ENCODE data around the gene GNAQ.

Gene GNAQ

DNA sequence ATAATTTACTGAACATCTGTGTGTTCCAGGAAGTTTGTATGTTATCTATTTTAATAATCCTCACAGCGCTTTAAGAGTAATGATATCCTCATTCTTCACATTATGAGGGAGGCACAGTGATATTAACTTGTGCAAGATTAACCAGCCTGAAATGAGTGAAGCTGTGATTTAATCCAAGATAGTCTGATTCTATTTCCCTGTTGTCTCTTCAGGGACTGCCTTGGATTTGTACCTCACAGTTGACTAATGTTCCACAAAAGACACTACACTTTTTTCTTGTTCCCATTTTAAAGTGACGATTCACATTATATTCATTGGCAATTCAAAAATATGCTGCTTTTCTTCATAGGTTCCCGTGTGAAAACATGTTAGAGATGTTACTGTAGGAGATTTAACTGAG is 258.2 kb downstream of the GNAQ start:
- Histone ChIP-seq H3K36me3 (ENCODE audit: control insufficient read depth, low read length) (no peaks in the 10 kb centered on the region), H3K27ac (ENCODE audit: low read depth, low read length) (no peak overlapping the region), H3F3A (ENCODE audit: control insufficient read depth, insufficient read depth) (no peaks in the 10 kb centered on the region), H3K9me2 (replicated peaks; ENCODE audit: control insufficient read depth, low read length) (no peaks in the 10 kb centered on the region), H3K27me3 (ENCODE audit: control insufficient read depth, low read length) (0 out of 2 replicates have a peak, but pooled peaks cover 4% of the 10 kb centered on the region), H3K4me2 (ENCODE audit: low read length) (no peak overlapping the region), H3K79me2 (ENCODE audit: control insufficient read depth, low read length) (no peaks in the 10 kb centered on the region), H3K4me3 (ENCODE audit: low read length) (no peak overlapping the region), H4K20me1 (ENCODE audit: control insufficient read depth, insufficient read depth, low read depth, low read length) (no peaks in the 10 kb centered on the region), H3K9me3 (ENCODE audit: control insufficient read depth, insufficient read depth, low read length) (no peaks in the 10 kb centered on the region), H3K4me1 (ENCODE audit: control insufficient read depth, low read length) (no peaks in the 10 kb centered on the region)
- no peak for TF ChIP-seq EZH2phosphoT487 (IDR thresholded peaks at IDR 0.05; ENCODE audit: borderline replicate concordance, low read length)
- TF ChIP-seq, protein P1, sequence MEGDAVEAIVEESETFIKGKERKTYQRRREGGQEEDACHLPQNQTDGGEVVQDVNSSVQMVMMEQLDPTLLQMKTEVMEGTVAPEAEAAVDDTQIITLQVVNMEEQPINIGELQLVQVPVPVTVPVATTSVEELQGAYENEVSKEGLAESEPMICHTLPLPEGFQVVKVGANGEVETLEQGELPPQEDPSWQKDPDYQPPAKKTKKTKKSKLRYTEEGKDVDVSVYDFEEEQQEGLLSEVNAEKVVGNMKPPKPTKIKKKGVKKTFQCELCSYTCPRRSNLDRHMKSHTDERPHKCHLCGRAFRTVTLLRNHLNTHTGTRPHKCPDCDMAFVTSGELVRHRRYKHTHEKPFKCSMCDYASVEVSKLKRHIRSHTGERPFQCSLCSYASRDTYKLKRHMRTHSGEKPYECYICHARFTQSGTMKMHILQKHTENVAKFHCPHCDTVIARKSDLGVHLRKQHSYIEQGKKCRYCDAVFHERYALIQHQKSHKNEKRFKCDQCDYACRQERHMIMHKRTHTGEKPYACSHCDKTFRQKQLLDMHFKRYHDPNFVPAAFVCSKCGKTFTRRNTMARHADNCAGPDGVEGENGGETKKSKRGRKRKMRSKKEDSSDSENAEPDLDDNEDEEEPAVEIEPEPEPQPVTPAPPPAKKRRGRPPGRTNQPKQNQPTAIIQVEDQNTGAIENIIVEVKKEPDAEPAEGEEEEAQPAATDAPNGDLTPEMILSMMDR (IDR thresholded peaks at IDR 0.05; ENCODE audit: low read depth, low read length, poor library complexity, severe bottlenecking) = no peak

DNA sequence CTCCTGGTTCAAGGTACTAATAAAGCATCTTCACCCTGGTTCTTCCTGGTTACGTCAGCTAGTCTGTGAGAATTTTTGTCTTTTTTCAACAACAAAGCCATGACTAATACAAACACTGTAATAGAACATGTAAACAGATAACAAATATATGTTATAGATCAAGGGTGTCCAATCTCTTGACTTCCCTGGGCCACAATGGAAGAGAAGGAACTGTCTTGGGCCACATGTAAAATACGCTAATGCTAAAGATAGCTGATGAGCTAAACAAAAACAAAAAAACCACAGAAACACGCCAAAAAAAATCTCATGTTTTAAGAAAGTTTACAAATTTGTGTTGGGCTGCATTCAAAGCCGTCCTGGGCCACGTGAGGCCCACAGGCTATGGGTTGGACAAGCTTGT is 259.0 kb downstream of the GNAQ start:
- Histone ChIP-seq H4K20me1 (ENCODE audit: control insufficient read depth, insufficient read depth, low read depth, low read length) (no peaks in the 10 kb centered on the region), H3F3A (ENCODE audit: control insufficient read depth, insufficient read depth) (no peaks in the 10 kb centered on the region), H3K27me3 (ENCODE audit: control insufficient read depth, low read length) (0 out of 2 replicates have a peak, but pooled peaks cover 4% of the 10 kb centered on the region), H3K36me3 (ENCODE audit: control insufficient read depth, low read length) (no peaks in the 10 kb centered on the region), H3K4me2 (ENCODE audit: low read length) (no peak overlapping the region), H3K9me3 (ENCODE audit: control insufficient read depth, insufficient read depth, low read length) (no peaks in the 10 kb centered on the region), H3K4me3 (ENCODE audit: low read length) (no peak overlapping the region), H3K4me1 (ENCODE audit: control insufficient read depth, low read length) (no peaks in the 10 kb centered on the region), H3K79me2 (ENCODE audit: control insufficient read depth, low read length) (no peaks in the 10 kb centered on the region), H3K27ac (ENCODE audit: low read depth, low read length) (no peak overlapping the region), H3K9me2 (replicated peaks; ENCODE audit: control insufficient read depth, low read length) (no peaks in the 10 kb centered on the region)
- no peak for TF ChIP-seq EZH2phosphoT487 (IDR thresholded peaks at IDR 0.05; ENCODE audit: borderline replicate concordance, low read length)
- TF ChIP-seq, protein P1 (IDR thresholded peaks at IDR 0.05; ENCODE audit: low read depth, low read length, poor library complexity, severe bottlenecking) = no peak

DNA sequence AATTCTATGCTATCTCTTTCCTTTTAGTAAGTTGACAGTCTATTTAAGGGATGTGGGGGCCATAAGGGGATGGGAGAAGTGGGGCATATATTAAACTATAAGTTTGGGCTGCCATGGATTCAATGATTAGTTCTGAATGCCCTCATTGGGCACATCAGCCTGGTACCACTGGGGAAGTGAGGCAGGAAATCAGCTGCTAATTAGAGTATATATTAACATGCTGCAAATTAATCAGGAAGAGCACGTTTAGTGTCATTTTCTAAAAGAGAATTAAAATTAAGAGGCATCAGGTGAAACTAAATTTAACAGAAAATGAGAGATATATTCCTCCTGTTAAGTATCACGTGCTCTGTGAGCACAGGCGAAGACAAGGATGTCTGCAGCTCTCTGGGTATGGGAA is 260.4 kb downstream of the GNAQ start:
- Histone ChIP-seq H3K27ac (ENCODE audit: low read depth, low read length) (no peak overlapping the region), H3K79me2 (ENCODE audit: control insufficient read depth, low read length) (no peaks in the 10 kb centered on the region), H3K9me3 (ENCODE audit: control insufficient read depth, insufficient read depth, low read length) (no peaks in the 10 kb centered on the region), H3K4me1 (ENCODE audit: control insufficient read depth, low read length) (no peaks in the 10 kb centered on the region), H3K36me3 (ENCODE audit: control insufficient read depth, low read length) (no peaks in the 10 kb centered on the region), H3K27me3 (ENCODE audit: control insufficient read depth, low read length) (0 out of 2 replicates have a peak, but pooled peaks cover 4% of the 10 kb centered on the region), H3K4me3 (ENCODE audit: low read length) (no peak overlapping the region), H3K4me2 (ENCODE audit: low read length) (no peak overlapping the region), H3F3A (ENCODE audit: control insufficient read depth, insufficient read depth) (no peaks in the 10 kb centered on the region), H3K9me2 (replicated peaks; ENCODE audit: control insufficient read depth, low read length) (no peaks in the 10 kb centered on the region), H4K20me1 (ENCODE audit: control insufficient read depth, insufficient read depth, low read depth, low read length) (no peaks in the 10 kb centered on the region)
- TF ChIP-seq, protein P1 (IDR thresholded peaks at IDR 0.05; ENCODE audit: low read depth, low read length, poor library complexity, severe bottlenecking) = no peak
- no peak for TF ChIP-seq EZH2phosphoT487 (IDR thresholded peaks at IDR 0.05; ENCODE audit: borderline replicate concordance, low read length)

All from DOHH2 (cell line).